Muscle of leg (tissue), 16 donors: ENCODE data around the gene SLC11A1. TPM values are rescaled to one million over a fixed set of nuclear protein-coding genes. Genes with fewer than 3 reads are reported as not detected.

Experiments
- DNase-seq: peaks from one replicate; pipeline ENCODE4 v3.0.0; 2013
- H3K27ac ChIP-seq: one replicate; pipeline ENCODE4 v1.5.1; 2013; ENCODE audit warnings: mild to moderate bottlenecking, low read length, control low read depth
- H3K27me3 ChIP-seq: one replicate; pipeline ENCODE4 v1.6.1; 2013; ENCODE audit warnings: low read length; ENCODE audit not compliant: control insufficient read depth, insufficient read depth
- H3K36me3 ChIP-seq: one replicate; pipeline ENCODE4 v1.6.1; 2013; ENCODE audit warnings: low read length; ENCODE audit not compliant: control insufficient read depth, insufficient read depth
- H3K4me1 ChIP-seq: one replicate; pipeline ENCODE4 v1.6.1; 2013; ENCODE audit warnings: low read length; ENCODE audit not compliant: control insufficient read depth, insufficient read depth
- H3K4me3 ChIP-seq: one replicate; pipeline ENCODE4 v1.5.1; 2013; ENCODE audit warnings: low read length, control low read depth
- H3K9me3 ChIP-seq: replicated peaks from 2 replicates; pipeline ENCODE4 v1.6.1; 2013; ENCODE audit warnings: low read depth, low read length; ENCODE audit not compliant: control insufficient read depth
- WGBS: methylation state at CpG from one replicate; pipeline ENCODE4 v1.1.5; 2013; ENCODE audit warnings: missing lambda C conversion rate; ENCODE audit not compliant: insufficient coverage; 5-methylcytosine and 5-hydroxymethylcytosine counted together
- long read RNA-seq, 11 donors: transcript quantifications; one replicate each; lab custom pipeline, GENCODE V29; 2026
- polyA plus RNA-seq, 8 donors: library from polyadenylated mRNA; unstranded; fragments of 120-200 nt; gene quantifications; one replicate each; pipeline versions ENCODE4 v1.2.1 to v1.2.3, GENCODE V29; 2013; ENCODE audit warnings: inconsistent platforms in 1 of 8, low replicate concordance in 1 of 8; ENCODE audit not compliant: insufficient read length in 8 of 8, insufficient read depth in 1 of 8
- total RNA-seq: library from RNA; stranded (reverse); fragments of 120-200 nt; gene quantifications from one replicate; pipeline ENCODE4 v1.2.4, GENCODE V29; 2013

SLC11A1 gene
- 0.49 TPM for total RNA-seq
- polyA plus RNA-seq = 1 to 10 TPM in 3 of 8 donors, under 1 TPM in 5; 0.16 to 2.0 (median 0.64) TPM
- long read RNA-seq, donor 1 = 0 reads
- long read RNA-seq, donor 2 = 0 reads
- long read RNA-seq, donor 3 = 0 reads
- long read RNA-seq, donor 4 = 0 reads
- long read RNA-seq, donor 5 = 0 reads
- long read RNA-seq, donor 6 = 0 reads
- long read RNA-seq, donor 7 = 0 reads
- long read RNA-seq, donor 8 = 0 reads
- long read RNA-seq, donor 9, partial matches to known transcripts = 0 of 1 reads
- long read RNA-seq, donor 9, other reads (novel, unspliced or antisense) = 0 of 1 reads
- long read RNA-seq, donor 10 = 0 reads
- long read RNA-seq, donor 11 = 0 reads

DNA sequence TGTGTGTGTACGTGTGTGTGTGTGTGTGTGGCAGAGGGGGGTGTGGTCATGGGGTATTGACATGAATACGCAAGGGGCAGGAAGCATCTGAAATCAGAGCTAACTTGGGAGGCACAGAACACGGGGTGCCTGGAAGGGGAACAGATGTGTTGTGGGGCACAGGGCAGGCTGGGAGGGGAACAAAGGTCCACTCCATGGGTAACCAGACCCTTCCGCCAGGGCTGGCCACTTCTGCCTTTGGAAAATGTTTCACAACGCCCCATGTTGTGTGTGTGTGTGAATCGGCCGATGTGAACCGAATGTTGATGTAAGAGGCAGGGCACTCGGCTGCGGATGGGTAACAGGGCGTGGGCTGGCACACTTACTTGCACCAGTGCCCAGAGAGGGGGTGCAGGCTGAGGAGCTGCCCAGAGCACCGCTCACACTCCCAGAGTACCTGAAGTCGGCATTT is at the start of gene SLC11A1:
SLC11A1 (plus strand) TSS at position 358 of the 451 bp plus-strand sequence. CDS start 96 bp downstream, outside the sequence.
- no peaks in the 10 kb centered on the region for H3K36me3 ChIP-seq
- peaks cover 4% of the 10 kb centered on the region for H3K27me3 ChIP-seq
- H3K9me3 ChIP-seq = no peaks in the 10 kb centered on the region
- H3K4me3 ChIP-seq = no peak within 1 kb of the TSS
- peaks cover under 1% of the 10 kb centered on the region for H3K4me1 ChIP-seq
- DNase-seq = peak; percentile 60
- H3K27ac ChIP-seq = no peak within 1 kb of the TSS
- WGBS = 76% methylated on average over 13 of the region's 13 CpGs

GRCh38 chr2:218332288-218332687 is 49.8 kb upstream of the SLC11A1 start:
- H3K4me1 ChIP-seq = peaks cover 16% of the 10 kb centered on the region
- H3K27me3 ChIP-seq = no peaks in the 10 kb centered on the region
- WGBS = 100% methylated on average over 1 of the region's 1 CpG
- H3K9me3 ChIP-seq = no peaks in the 10 kb centered on the region
- peak overlapping the region; percentile 29 for H3K27ac ChIP-seq
- no peak overlapping the region for H3K4me3 ChIP-seq
- no peaks in the 10 kb centered on the region for H3K36me3 ChIP-seq
- DNase-seq = no peak

GRCh38 chr2:218332920-218333645 is 49.0 kb upstream of the SLC11A1 start:
- no peak overlapping the region for H3K4me3 ChIP-seq
- H3K9me3 ChIP-seq = no peaks in the 10 kb centered on the region
- no peaks in the 10 kb centered on the region for H3K27me3 ChIP-seq
- peaks cover 16% of the 10 kb centered on the region for H3K4me1 ChIP-seq
- WGBS = 46% methylated on average over 14 of the region's 16 CpGs
- DNase-seq = peak; percentile 80
- no peaks in the 10 kb centered on the region for H3K36me3 ChIP-seq
- peak overlapping the region; percentile 56 for H3K27ac ChIP-seq

DNA sequence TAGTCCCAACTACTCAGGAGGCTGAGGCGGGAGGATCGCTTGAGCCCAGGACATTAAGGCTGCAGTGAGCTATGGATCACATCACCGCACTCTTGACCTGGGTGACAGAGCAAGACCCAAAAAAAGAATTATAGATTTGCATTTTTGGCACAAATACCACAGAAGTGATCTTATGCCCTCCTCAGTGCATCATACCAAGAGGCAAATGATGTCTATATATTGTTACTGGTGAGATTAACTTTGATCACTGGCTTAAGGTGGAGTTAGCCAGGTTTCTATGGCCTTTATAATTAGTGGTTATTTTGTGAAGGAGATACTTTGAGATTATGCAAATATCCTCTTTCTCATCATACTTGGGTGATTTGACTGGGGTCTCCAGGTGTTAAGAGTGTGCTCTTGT is 47.5 kb upstream of the SLC11A1 start:
- WGBS = 100% methylated on average over 3 of the region's 3 CpGs
- DNase-seq = no peak
- Histone ChIP-seq H3K9me3 (no peaks in the 10 kb centered on the region), H3K36me3 (no peaks in the 10 kb centered on the region), H3K4me3 (no peak overlapping the region), H3K4me1 (peaks cover 14% of the 10 kb centered on the region), H3K27ac (no peak overlapping the region), H3K27me3 (no peaks in the 10 kb centered on the region)

DNA sequence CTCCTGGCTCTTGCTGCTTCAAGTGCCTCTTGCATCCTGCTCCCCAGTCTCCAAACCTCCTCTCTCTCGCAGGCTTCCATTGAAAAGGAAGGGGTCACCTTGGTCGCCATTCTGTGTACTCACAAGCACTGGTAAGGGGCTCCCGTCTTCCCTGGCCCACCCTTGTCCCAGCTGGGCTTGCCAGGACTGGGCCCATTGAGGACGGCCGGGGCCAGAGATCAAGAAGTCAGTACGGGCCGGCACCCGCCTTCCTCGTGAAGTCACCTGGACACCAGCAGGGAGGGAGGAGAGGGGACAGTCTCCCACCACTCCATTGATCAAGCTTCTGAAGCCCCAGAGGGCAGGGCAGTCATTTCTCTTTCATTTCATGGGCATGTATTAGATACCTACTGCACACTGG is 41.4 kb upstream of the SLC11A1 start:
- Histone ChIP-seq H3K36me3 (no peaks in the 10 kb centered on the region), H3K27ac (no peak overlapping the region)
- WGBS = 83% methylated on average over 7 of the region's 9 CpGs

DNA sequence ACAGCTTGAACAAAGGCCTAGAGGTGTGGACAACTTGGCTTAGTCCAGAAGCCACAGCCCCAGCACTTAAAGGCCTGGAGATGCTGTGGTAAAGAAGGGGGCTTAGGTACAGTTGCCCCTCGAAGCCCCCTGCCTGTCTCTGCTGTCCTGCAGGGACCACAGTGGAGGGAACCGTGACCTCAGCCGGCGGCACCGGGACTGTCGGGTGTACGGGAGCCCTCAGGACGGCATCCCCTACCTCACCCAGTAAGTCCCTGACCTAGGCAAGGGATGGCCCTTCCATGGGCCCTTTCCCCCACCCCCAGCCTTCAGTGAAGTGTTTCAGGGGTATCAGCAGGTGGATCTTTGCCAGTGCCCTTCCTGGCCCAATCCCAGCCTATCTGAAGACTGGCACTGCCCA is 40.7 kb upstream of the SLC11A1 start:
- Histone ChIP-seq H3K27ac (no peak overlapping the region), H3K27me3 (no peaks in the 10 kb centered on the region), H3K4me3 (no peak overlapping the region), H3K9me3 (no peaks in the 10 kb centered on the region), H3K36me3 (no peaks in the 10 kb centered on the region), H3K4me1 (peaks cover 3% of the 10 kb centered on the region)
- no peak for DNase-seq
- WGBS = no CpG with 5 or more reads among the region's 8 CpGs

More for the DNA sequence above, 41.4 kb upstream of the SLC11A1 start:
- DNase-seq = no peak
- Histone ChIP-seq H3K27me3 (no peaks in the 10 kb centered on the region), H3K4me3 (no peak overlapping the region), H3K4me1 (peaks cover 3% of the 10 kb centered on the region), H3K9me3 (no peaks in the 10 kb centered on the region)

DNA sequence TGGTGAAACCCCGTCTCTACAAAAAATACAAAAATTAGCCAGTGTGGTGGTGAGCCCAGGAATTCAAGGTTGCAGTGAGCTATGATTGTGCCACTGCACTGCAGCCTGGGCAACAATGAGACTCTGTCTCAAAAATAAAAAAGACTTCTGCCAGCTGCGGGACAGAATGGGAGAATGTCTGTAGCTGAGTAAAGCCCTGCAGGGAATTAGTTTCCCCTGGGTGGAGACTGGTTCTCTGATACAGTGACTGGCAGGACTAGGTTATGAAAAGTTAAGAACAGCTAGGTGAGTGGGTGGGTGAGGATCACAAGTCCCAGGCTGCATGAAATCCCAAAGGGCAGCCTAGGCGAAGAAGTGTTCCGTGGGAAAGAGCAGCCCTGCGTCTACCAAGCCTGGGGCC is 39.2 kb upstream of the SLC11A1 start:
- H3K36me3 ChIP-seq = no peaks in the 10 kb centered on the region
- H3K27ac ChIP-seq = no peak overlapping the region
- H3K4me1 ChIP-seq = peaks cover 3% of the 10 kb centered on the region
- H3K9me3 ChIP-seq = no peaks in the 10 kb centered on the region
- no peak for DNase-seq
- WGBS = 100% methylated on average over 1 of the region's 5 CpGs
- H3K27me3 ChIP-seq = no peaks in the 10 kb centered on the region
- no peak overlapping the region for H3K4me3 ChIP-seq

GRCh38 chr2:218343591-218343990 is 38.5 kb upstream of the SLC11A1 start:
- no peak for DNase-seq
- H3K27me3 ChIP-seq = no peaks in the 10 kb centered on the region
- no peak overlapping the region for H3K4me3 ChIP-seq
- H3K4me1 ChIP-seq = peaks cover 3% of the 10 kb centered on the region
- no peaks in the 10 kb centered on the region for H3K36me3 ChIP-seq
- 76% methylated on average over 2 of the region's 3 CpGs for WGBS
- no peak overlapping the region for H3K27ac ChIP-seq
- H3K9me3 ChIP-seq = no peaks in the 10 kb centered on the region

GRCh38 chr2:218344090-218344754 is 37.9 kb upstream of the SLC11A1 start:
- H3K36me3 ChIP-seq = no peaks in the 10 kb centered on the region
- no peak overlapping the region for H3K27ac ChIP-seq
- no peak overlapping the region for H3K4me3 ChIP-seq
- no peaks in the 10 kb centered on the region for H3K9me3 ChIP-seq
- no peak for DNase-seq
- H3K4me1 ChIP-seq = peaks cover 3% of the 10 kb centered on the region
- H3K27me3 ChIP-seq = no peaks in the 10 kb centered on the region
- WGBS = 97% methylated on average over 11 of the region's 12 CpGs
